GM19468 (cell line): ENCODE data around the gene PRDM13.

Experiments used
- ATAC-seq: cut with Tn5 transposase; IDR thresholded peaks from one replicate; pipeline ENCODE4 v1.9.1; 2021; ENCODE audit warnings: mild to moderate bottlenecking, moderate library complexity, moderate number of reproducible peaks; ENCODE audit not compliant: unreplicated experiment; ENCODE audit errors: extremely low read depth

The PRDM13 gene

DNA sequence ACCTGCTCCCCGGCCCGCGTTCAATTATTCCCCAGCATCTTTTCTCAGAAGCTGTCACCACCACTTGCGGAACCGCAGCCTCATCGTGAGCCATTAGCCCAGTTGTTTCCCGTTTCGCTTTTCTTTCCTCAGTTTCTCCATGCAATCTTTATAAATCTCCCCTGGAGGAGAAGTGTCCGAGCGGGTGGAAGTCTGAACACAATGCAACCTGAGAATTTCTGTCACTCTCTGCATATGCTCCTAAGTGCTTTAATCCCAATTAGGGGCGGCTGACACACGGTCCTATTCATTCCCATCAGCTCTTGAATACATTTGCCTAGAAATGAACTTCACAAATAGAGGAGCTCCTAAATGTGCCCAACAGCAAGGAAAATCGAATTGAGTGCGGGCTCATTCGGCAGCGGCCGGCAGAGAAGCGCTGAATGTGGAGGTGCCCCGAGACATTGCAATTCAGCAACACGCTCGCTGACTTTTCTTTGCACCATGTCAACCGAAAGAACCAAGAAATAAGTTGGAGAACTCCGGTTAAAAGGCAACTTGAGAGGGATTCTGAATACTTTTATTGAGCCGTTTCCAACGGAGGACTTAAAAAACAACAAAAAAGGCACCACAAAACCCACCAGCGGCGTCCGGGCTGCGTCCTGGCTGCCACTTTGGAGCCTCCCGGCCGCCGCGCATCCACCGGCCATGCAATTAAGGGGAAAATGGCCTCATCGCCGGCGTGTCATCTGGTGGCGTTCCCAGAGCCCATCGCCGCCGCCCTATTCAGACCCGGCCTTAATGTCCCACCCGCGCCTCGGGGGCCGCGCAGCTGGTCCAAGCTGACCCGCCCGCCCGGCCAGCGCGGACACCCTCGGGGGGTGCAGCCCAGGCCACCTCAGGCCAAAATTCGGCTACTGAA, 3.9 kb upstream of the PRDM13 start:
- no peak for ATAC-seq

GRCh38 chr6:99603421-99604165, 3.0 kb upstream of the PRDM13 start:
- ATAC-seq, result no peak

- no peak for ATAC-seq
These were observed 2.2 kb upstream of the PRDM13 start for GRCh38 chr6:99604166-99605073.

DNA sequence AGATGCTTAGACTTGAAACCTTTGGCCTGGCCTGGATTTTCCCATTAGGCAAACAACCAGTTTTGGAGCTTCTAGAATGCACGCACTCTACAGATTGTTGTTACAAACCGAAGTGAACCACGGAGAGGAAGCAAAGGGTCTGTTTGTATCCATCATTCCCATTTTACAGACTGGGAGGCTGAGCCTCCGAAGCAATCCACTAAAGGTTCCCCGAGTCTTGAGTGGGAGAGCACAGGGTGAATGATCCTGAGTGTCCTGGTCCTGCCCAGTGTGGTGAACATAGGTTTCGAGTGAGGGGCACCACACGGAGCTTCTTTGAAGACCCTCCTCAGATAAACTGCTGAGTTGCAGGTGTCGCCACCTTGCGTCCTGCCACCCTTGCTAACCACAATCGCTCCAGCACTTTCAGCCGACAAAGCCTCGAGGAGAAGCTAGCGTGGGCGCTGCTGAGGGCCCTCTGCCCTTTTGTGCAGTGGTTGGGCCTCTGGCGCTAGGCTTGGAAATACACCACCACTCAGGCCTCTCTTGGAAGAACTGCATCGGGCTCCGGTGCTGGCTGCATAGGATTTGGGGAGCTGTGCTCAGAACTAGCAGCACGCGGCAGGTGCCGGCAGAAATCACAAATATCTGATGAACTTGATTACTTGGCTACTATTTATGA, 1.4 kb upstream of the PRDM13 start:
- no peak for ATAC-seq

DNA sequence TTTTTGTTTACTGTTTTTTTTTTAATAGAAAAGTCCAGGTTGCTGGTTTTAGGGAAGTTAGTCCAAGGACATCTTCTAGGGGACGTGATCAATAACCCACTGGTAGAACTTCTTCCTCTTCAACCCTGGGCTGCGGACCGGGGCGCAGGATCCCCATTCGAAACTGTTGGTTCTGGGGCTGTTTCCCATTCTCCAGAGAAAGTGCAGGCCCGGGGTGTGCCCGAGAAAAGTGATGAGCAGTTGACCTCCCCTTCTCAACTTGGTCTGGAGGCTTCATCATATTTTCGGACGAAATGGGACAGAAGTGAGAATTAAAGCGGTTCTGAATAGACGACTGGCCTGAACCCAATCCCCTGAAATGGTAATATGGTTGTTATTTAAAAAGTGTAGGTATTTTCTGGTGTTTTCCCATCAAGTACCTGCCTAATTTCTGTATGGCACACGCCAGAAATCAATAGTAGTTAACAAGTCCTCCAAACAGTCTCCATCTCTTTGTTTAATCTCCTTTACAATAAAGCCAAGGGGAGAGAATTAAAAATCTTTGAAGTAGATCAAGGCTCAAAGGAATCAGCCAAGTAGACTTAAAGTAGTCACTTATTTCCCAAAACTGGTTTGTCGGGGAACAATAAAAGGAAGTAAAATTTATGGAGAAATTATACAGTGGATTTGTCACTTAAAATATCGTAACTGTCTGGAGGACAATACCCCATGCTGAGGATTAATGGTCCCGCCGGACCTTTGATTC, 550 bp upstream of the PRDM13 start:
- ATAC-seq, result no peak

- no peak for ATAC-seq
These were observed 893 bp downstream of the PRDM13 start for GRCh38 chr6:99607416-99608036.

DNA sequence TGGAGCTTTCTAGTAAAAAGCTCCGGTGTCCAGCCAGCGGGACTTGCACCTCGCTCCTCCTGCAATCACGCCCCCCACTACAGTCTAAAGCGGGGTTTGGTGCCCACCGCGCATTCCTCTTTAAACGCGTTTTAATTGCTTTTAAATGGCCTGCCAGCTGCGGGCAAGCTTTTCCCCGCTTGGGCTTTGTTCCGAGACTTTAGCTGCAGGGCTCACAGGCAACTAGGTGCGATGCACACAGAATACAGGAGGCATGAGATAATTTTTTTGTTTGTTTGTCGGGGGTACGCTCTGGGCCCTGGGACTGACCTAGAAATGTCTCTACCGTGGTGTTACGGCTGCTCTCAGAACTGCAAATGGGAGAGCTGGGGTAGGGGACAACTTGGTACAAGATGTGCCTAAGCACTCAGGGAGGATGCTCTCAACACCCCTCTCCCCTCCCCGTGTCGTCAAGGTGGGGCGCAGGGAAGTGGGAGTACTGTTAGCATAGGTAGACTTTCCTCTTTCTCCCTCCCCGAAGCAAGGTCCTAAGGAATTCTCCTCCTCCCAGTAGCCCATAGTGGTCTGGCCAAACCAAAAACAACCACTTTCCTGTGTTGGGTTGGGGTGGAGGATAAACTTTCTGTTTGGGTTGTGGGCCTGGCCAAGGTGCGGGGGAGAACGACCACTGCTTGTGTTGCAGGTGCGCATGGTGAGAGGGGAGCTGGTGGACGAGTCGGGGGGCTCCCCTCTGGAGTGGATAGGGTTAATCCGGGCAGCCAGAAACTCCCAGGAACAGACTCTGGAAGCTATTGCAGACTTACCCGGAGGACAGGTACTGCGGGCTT, 1.6 kb downstream of the PRDM13 start:
- no peak for ATAC-seq

DNA sequence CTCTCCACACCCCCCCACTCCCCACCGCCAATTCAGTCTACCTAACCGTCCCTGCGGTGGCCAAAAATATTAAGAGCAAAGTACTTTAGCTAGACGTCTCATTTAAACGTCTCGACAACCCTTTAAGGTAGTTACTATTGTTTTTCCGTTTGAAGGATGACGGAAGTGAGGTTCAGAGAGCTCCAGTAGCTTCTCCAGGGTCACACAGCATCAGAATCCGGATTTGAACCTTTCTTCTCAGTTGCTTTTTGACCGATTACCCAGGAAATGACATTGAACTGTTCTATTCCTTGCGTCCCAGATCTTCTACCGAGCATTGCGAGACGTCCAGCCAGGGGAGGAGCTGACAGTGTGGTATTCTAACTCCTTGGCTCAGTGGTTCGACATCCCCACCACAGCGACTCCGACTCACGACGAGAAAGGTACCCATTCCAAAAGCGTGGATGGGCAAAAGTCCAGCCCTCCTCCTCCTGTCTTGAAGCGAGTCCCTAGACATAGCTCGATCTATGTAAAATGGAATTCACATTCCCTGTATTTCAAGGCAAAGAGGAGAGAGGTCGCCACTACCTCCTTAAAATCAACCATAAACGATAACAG, 2.4 kb downstream of the PRDM13 start:
- ATAC-seq, result no peak

- no peak for ATAC-seq
These were observed 3.4 kb downstream of the PRDM13 start for GRCh38 chr6:99609905-99610489.

DNA sequence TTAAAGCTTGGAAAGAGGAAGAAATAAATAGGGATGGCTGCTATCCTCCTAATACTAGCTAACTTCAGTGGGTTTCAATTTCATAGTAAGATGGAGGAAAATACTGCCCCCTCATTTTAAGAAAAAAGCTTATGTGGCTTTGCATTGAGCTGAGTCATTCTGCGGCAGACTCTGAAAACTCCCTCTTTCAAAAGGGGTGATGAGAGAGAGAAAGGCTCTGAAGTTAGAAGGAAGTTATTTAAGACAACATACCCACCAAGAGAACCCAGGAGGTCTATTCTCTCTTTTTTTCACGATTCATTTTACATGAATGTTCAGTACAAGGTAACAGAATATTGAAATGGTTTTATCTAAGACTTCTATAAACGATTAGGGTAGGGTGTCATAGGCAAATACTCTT, 4.5 kb downstream of the PRDM13 start:
- ATAC-seq, result no peak

GRCh38 chr6:99612551-99613408, 6.1 kb downstream of the PRDM13 start:
- no peak for ATAC-seq

GRCh38 chr6:99613409-99613704, 6.7 kb downstream of the PRDM13 start:
- ATAC-seq, result peak; percentile 44

DNA sequence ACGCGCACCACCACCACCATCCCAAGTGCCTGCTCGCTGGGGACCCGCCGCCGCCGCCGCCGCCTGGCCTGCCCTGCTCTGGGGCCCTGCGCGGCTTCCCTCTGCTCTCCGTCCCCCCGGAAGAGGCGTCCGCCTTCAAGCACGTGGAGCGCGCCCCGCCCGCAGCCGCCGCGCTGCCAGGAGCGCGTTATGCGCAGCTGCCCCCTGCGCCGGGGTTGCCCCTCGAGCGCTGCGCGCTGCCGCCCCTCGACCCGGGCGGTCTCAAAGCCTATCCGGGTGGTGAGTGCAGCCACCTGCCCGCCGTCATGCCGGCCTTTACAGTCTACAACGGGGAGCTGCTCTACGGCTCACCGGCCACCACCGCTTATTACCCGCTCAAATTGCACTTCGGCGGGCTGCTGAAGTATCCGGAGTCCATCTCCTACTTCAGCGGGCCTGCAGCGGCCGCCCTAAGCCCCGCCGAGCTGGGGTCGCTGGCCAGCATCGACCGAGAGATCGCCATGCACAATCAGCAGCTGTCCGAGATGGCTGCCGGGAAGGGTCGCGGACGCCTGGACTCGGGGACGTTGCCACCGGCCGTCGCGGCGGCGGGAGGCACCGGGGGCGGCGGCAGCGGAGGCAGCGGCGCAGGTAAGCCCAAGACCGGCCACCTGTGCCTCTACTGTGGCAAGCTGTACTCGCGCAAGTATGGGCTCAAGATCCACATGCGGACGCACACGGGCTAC, 7.2 kb downstream of the PRDM13 start:
- peak; percentile 43 for ATAC-seq

GRCh38 chr6:99614430-99615186, 8.0 kb downstream of the PRDM13 start:
- ATAC-seq, result no peak

- ATAC-seq, result no peak
These were observed 10.5 kb downstream of the PRDM13 start for GRCh38 chr6:99617131-99617530.
